ENCODE results near the gene NAGA. TPM values are rescaled to one million over a fixed set of nuclear protein-coding genes. Genes with fewer than 3 reads are reported as not detected.
A peak's percentile ranks its signal among the peaks of the same experiment; 100 is the strongest.
"Not testable (repeated sequence)": the region's sequence is repeated elsewhere in the genome, so short reads cannot be mapped to it uniquely, and the experiment has no call there.

NAGA gene
- total RNA-seq = 38.8 and 44.9 TPM in 2 replicates

- Mint-ChIP-seq H3K36me3 (ENCODE audit: low read depth) (peaks cover 20% of the 10 kb centered on the region), H3K27me3 (ENCODE audit: low read depth) (no peaks in the 10 kb centered on the region), H3K9me3 (no peaks in the 10 kb centered on the region), H3K4me1 (ENCODE audit: low read depth) (peaks cover 25% of the 10 kb centered on the region), H3K27ac (peak within 1 kb of the TSS; percentile 90), H3K4me3 (ENCODE audit: low read depth) (peak within 1 kb of the TSS; percentile 83)
- peak; percentile 93 for DNase-seq (ENCODE audit: low spot score)
- intact Hi-C loops (cut with micrococcal nuclease) = loop anchor here (1.0 to 10.0 kb wide), 7 partner anchors 10 to 372 kb away; partner anchors contain the start of genes CENPM, SREBF2 and WBP2NL
These were observed at the start of gene NAGA for GRCh38 chr22:42070517-42071422. Gene NAGA, minus strand, starts transcription at chr22:42070812. Its CDS starts 515 bp downstream, at chr22:42070297.

- intact Hi-C loops (cut with micrococcal nuclease) = no loop called here
- DNase-seq (ENCODE audit: low spot score) = no peak
- no peaks in the 10 kb centered on the region for H3K27me3 Mint-ChIP-seq (ENCODE audit: low read depth)
- H3K4me1 Mint-ChIP-seq (ENCODE audit: low read depth) = peaks cover 30% of the 10 kb centered on the region
- no peak overlapping the region for H3K4me3 Mint-ChIP-seq (ENCODE audit: low read depth)
- H3K36me3 Mint-ChIP-seq (ENCODE audit: low read depth) = peaks cover 25% of the 10 kb centered on the region
- H3K27ac Mint-ChIP-seq = no peak overlapping the region
- peaks cover 27% of the 10 kb centered on the region for H3K9me3 Mint-ChIP-seq
These were observed 46.3 kb upstream of the NAGA start for GRCh38 chr22:42116848-42117424.

GRCh38 chr22:42115420-42115830 lies 44.8 kb upstream of the NAGA start:
- H3K4me3 Mint-ChIP-seq (ENCODE audit: low read depth); H3K27me3 Mint-ChIP-seq (ENCODE audit: low read depth); intact Hi-C loops (cut with micrococcal nuclease); H3K27ac Mint-ChIP-seq; DNase-seq (ENCODE audit: low spot score): not testable (repeated sequence)
- Mint-ChIP-seq H3K4me1 (ENCODE audit: low read depth) (peaks cover 17% of the 10 kb centered on the region), H3K9me3 (peaks cover 27% of the 10 kb centered on the region), H3K36me3 (ENCODE audit: low read depth) (peaks cover 25% of the 10 kb centered on the region)

GRCh38 chr22:42114721-42115120 lies 44.1 kb upstream of the NAGA start:
- Mint-ChIP-seq H3K27me3 (ENCODE audit: low read depth) (no peaks in the 10 kb centered on the region), H3K4me3 (ENCODE audit: low read depth) (no peak overlapping the region), H3K9me3 (peaks cover 27% of the 10 kb centered on the region), H3K4me1 (ENCODE audit: low read depth) (peaks cover 10% of the 10 kb centered on the region), H3K36me3 (ENCODE audit: low read depth) (peaks cover 25% of the 10 kb centered on the region), H3K27ac (no peak overlapping the region)
- no peak for DNase-seq (ENCODE audit: low spot score)
- intact Hi-C loops (cut with micrococcal nuclease) = no loop called here

GRCh38 chr22:42112793-42113192 lies 42.2 kb upstream of the NAGA start:
- DNase-seq (ENCODE audit: low spot score); intact Hi-C loops (cut with micrococcal nuclease); H3K27ac Mint-ChIP-seq; H3K4me3 Mint-ChIP-seq (ENCODE audit: low read depth); H3K27me3 Mint-ChIP-seq (ENCODE audit: low read depth); H3K4me1 Mint-ChIP-seq (ENCODE audit: low read depth): not testable (repeated sequence)
- Mint-ChIP-seq H3K9me3 (peaks cover 27% of the 10 kb centered on the region), H3K36me3 (ENCODE audit: low read depth) (peaks cover 25% of the 10 kb centered on the region)

GRCh38 chr22:42111798-42112197 lies 41.2 kb upstream of the NAGA start:
- intact Hi-C loops (cut with micrococcal nuclease) = no loop called here
- Mint-ChIP-seq H3K9me3 (peaks cover 23% of the 10 kb centered on the region), H3K36me3 (ENCODE audit: low read depth) (peaks cover 22% of the 10 kb centered on the region), H3K4me3 (ENCODE audit: low read depth) (no peak overlapping the region), H3K27me3 (ENCODE audit: low read depth) (no peaks in the 10 kb centered on the region), H3K27ac (no peak overlapping the region), H3K4me1 (ENCODE audit: low read depth) (no peaks in the 10 kb centered on the region)
- DNase-seq (ENCODE audit: low spot score) = no peak

- intact Hi-C loops (cut with micrococcal nuclease) = no loop called here
- peaks cover 22% of the 10 kb centered on the region for H3K9me3 Mint-ChIP-seq
- H3K4me1 Mint-ChIP-seq (ENCODE audit: low read depth) = no peaks in the 10 kb centered on the region
- no peaks in the 10 kb centered on the region for H3K27me3 Mint-ChIP-seq (ENCODE audit: low read depth)
- peaks cover 16% of the 10 kb centered on the region for H3K36me3 Mint-ChIP-seq (ENCODE audit: low read depth)
- H3K27ac Mint-ChIP-seq = no peak overlapping the region
- H3K4me3 Mint-ChIP-seq (ENCODE audit: low read depth) = no peak overlapping the region
- no peak for DNase-seq (ENCODE audit: low spot score)
These were observed 38.2 kb upstream of the NAGA start for GRCh38 chr22:42108848-42109247.

- peaks cover 48% of the 10 kb centered on the region for H3K9me3 Mint-ChIP-seq
- H3K4me3 Mint-ChIP-seq (ENCODE audit: low read depth); H3K4me1 Mint-ChIP-seq (ENCODE audit: low read depth); intact Hi-C loops (cut with micrococcal nuclease); H3K27me3 Mint-ChIP-seq (ENCODE audit: low read depth); H3K27ac Mint-ChIP-seq; DNase-seq (ENCODE audit: low spot score): not testable (repeated sequence)
- peaks cover 38% of the 10 kb centered on the region for H3K36me3 Mint-ChIP-seq (ENCODE audit: low read depth)
These were observed 33.8 kb upstream of the NAGA start for GRCh38 chr22:42104332-42104860.

GRCh38 chr22:42101199-42101598 lies 30.6 kb upstream of the NAGA start:
- H3K9me3 Mint-ChIP-seq = peaks cover 49% of the 10 kb centered on the region
- no peaks in the 10 kb centered on the region for H3K4me1 Mint-ChIP-seq (ENCODE audit: low read depth)
- no peak overlapping the region for H3K27ac Mint-ChIP-seq
- intact Hi-C loops (cut with micrococcal nuclease) = no loop called here
- DNase-seq (ENCODE audit: low spot score) = no peak
- no peaks in the 10 kb centered on the region for H3K27me3 Mint-ChIP-seq (ENCODE audit: low read depth)
- H3K4me3 Mint-ChIP-seq (ENCODE audit: low read depth) = no peak overlapping the region
- peaks cover 43% of the 10 kb centered on the region for H3K36me3 Mint-ChIP-seq (ENCODE audit: low read depth)

GRCh38 chr22:42091455-42091782 lies 20.8 kb upstream of the NAGA start:
- Mint-ChIP-seq H3K27ac (peak overlapping the region; percentile 100), H3K36me3 (ENCODE audit: low read depth) (peaks cover 34% of the 10 kb centered on the region), H3K9me3 (peaks cover 5% of the 10 kb centered on the region), H3K27me3 (ENCODE audit: low read depth) (no peaks in the 10 kb centered on the region), H3K4me3 (ENCODE audit: low read depth) (peak overlapping the region; percentile 98), H3K4me1 (ENCODE audit: low read depth) (peaks cover 20% of the 10 kb centered on the region)
- no peak for DNase-seq (ENCODE audit: low spot score)
- intact Hi-C loops (cut with micrococcal nuclease) = loop anchor here (2.0 to 5.0 kb wide), 4 partner anchors 125 to 523 kb away; partner anchors contain the start of genes POLDIP3 and TCF20

- peak; percentile 99 for DNase-seq (ENCODE audit: low spot score)
- Mint-ChIP-seq H3K9me3 (peaks cover 5% of the 10 kb centered on the region), H3K27ac (peak within 1 kb of the TSS; percentile 100), H3K36me3 (ENCODE audit: low read depth) (peaks cover 40% of the 10 kb centered on the region), H3K27me3 (ENCODE audit: low read depth) (no peaks in the 10 kb centered on the region), H3K4me3 (ENCODE audit: low read depth) (peak within 1 kb of the TSS; percentile 98), H3K4me1 (ENCODE audit: low read depth) (peaks cover 22% of the 10 kb centered on the region)
- intact Hi-C loops (cut with micrococcal nuclease) = loop anchor here (1.0 to 5.0 kb wide), 6 partner anchors 11 to 524 kb away; partner anchors contain the start of genes POLDIP3 and TCF20
These were observed 20.2 kb upstream of the NAGA start, which contains the start of gene NDUFA6 for GRCh38 chr22:42090596-42091454. Gene NDUFA6, minus strand, starts transcription at chr22:42090772. Its CDS starts 28 bp downstream, at chr22:42090744.

GRCh38 chr22:42086051-42086450 lies 15.4 kb upstream of the NAGA start:
- peaks cover 20% of the 10 kb centered on the region for H3K4me1 Mint-ChIP-seq (ENCODE audit: low read depth)
- intact Hi-C loops (cut with micrococcal nuclease) = no loop called here
- no peak overlapping the region for H3K4me3 Mint-ChIP-seq (ENCODE audit: low read depth)
- DNase-seq (ENCODE audit: low spot score) = no peak
- no peaks in the 10 kb centered on the region for H3K27me3 Mint-ChIP-seq (ENCODE audit: low read depth)
- peaks cover 5% of the 10 kb centered on the region for H3K9me3 Mint-ChIP-seq
- peaks cover 72% of the 10 kb centered on the region for H3K36me3 Mint-ChIP-seq (ENCODE audit: low read depth)
- H3K27ac Mint-ChIP-seq = peak overlapping the region; percentile 31
